HG03066 (cell line): Measurements from ENCODE around the gene KRT32.
"Not testable (repeated sequence)": the region's sequence is repeated elsewhere in the genome, so short reads cannot be mapped to it uniquely, and the experiment has no call there.

Source experiments
- ATAC-seq: cut with Tn5 transposase; IDR thresholded peaks from one replicate; pipeline ENCODE4 v1.9.1; 2021; ENCODE audit warnings: low read depth; ENCODE audit not compliant: unreplicated experiment

Gene KRT32

GRCh38 chr17:41434005-41434404 lies 33.2 kb downstream of the KRT32 start:
- ATAC-seq = no peak

DNA sequence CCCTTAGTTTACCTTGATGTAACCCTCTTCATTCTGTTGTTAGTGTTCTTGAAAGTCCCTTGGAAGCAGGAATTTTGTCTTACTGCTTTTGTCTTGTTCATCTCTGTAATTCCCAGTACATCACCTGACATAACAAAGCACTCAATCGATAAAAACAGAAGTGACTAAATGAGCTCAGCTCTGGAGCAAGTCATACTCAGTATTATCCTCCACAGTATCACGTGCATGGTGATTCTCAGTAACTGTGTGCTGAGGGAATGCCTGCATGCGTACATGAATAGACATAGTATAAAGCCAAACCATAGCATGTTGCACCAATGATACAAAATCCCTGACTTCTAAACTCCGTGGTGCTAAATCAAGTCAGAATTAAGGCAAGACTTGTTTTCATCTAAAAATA lies 33.6 kb downstream of the KRT32 start:
- ATAC-seq = no peak

DNA sequence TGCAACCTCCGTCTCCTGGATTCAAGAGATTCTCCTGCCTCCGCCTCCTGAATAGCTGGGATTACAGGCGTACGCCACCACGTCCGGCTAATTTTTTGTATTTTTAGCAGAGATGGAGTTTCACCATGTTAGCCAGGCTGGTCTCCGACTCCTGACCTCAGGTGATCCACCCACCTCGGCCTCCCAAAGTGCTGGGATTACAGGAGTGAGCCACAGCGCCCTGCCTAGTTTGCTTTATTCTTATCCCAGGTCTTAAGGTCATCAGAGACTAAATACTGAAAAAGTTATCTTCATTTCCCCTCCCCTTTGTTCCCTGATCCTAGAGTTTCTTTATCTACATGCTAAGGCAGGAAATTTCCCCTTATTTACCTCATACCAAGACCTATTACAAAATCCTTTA lies 36.8 kb downstream of the KRT32 start:
- not testable (repeated sequence) for ATAC-seq

DNA sequence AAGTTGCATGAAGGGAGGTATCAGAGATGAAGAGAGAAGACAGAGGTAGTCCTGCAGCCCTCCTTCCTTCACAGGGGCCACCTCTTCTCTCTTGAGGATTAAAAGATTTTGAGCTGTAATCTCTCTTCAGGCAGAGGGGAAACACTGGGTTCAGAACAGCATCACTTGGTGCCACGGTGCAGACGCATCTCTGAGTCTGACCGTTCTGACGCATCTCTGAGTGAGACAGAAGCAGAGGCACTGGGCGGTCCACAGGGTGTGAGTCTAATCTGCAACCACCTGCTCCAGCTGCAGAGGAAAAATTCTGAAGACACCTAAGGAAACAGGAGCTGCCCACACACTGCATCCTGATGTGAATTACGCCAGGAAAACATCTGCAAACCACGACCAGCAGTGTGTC lies 37.5 kb downstream of the KRT32 start:
- no peak for ATAC-seq

- ATAC-seq = no peak
Observed at GRCh38 chr17:41428591-41429291, 38.4 kb downstream of the KRT32 start.

GRCh38 chr17:41424111-41424635 lies 43.0 kb downstream of the KRT32 start, which contains the start of gene KRT37:
Gene KRT37 (minus strand): TSS chr17:41424585. CDS start chr17:41424523, 62 bp downstream.
- no peak for ATAC-seq

GRCh38 chr17:41422586-41422985 lies 44.6 kb downstream of the KRT32 start:
- not testable (repeated sequence) for ATAC-seq

- no peak for ATAC-seq
Observed at GRCh38 chr17:41421617-41422016, 45.6 kb downstream of the KRT32 start.

DNA sequence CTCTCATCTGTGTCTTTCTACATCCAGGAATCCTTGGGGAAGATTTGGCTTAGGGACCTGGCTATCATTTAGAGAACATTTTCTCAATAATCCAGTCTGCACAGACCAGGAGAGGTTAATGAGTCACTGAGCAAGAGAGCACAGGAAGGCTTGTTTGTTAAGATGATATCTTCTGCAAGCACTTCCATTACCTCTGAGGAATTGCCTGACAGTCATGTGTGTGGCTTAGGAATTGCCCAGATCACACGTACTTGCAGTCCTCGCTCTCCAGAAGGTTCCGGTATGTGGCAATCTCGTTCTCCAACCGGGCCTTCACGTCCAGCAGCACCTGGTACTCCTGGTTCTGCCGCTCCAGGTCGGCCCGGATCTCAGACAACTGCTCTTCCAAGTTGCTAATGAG lies 46.1 kb downstream of the KRT32 start:
- no peak for ATAC-seq

DNA sequence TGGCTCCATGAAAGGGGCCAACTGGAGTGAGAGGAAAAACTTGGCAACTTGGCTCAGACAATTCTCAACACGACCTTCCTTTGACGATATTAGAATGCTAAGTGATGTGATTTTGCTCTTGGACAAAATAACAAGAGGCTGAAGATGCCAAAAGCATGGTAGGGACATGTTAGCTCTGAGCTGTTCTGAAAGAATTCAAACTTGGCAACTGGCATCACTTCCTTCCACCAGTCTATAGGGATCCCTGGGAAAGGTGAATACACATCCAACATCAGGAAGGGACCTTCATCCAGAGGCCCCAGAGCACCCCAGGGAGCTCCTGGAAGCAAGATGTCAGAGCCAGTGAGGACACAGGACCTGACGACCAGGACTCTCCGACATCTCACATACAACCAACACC lies 47.1 kb downstream of the KRT32 start:
- ATAC-seq = no peak

GRCh38 chr17:41419716-41420115 lies 47.5 kb downstream of the KRT32 start:
- ATAC-seq = no peak

- ATAC-seq = no peak
Observed at GRCh38 chr17:41418116-41418860, 48.9 kb downstream of the KRT32 start.

GRCh38 chr17:41417576-41418015 lies 49.6 kb downstream of the KRT32 start:
- no peak for ATAC-seq

DNA sequence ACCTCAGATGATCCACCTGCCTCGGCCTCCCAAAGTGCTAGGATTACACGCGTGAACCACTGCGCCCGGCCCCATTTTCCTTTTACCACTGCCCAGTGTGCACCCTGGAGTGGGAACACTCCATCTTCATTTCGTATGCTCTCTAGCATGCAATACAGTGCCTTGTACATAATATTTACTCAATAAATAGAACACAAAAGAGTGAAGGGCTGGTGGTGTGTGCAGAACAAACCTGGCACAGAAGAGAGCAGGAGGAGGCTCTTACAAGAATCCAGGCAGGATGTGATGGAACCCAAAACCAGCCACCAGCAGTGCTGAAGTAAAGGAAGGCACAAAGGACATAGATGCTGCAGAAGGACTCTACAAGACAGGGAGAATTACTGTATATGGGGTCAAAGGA lies 50.1 kb downstream of the KRT32 start:
- no peak for ATAC-seq

DNA sequence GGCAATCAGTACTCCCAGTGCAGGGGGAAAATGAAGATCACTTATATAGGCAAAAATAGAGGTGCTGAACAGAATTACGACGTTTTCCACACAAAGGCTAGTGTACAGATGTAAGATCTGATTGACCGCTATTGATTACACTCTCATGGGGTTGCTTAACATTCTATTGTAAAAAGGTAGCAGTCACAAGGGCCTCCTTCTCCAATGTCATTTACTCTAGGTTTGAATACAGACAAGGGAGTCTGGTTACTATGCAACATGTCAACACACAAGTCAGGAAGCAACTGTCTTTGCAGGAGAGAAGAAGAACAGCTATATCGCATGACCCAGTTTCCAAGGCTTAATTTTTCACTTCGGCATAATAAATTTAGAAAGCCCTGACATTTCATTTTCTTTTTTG lies 50.7 kb downstream of the KRT32 start:
- no peak for ATAC-seq

GRCh38 chr17:41415833-41416335 lies 51.3 kb downstream of the KRT32 start:
- ATAC-seq = no peak

DNA sequence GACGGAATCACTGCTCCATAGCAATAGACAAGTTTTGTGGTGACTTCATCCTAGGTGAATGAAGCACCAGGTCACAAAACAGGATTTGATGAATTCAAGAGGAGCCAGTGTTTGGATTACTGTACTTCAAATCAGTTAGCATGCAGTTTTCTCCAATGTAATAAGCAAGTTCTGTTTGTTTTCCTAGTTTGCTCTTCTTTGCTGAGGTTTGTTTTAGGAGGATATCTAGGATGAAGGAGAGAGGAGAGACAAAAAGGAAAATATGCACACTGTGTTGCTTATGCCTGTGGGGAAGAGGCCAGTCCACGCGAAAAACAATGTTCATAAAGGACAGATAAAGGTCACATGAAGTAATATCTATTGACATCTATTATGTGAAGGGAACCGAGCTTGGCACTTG lies 51.8 kb downstream of the KRT32 start:
- no peak for ATAC-seq

DNA sequence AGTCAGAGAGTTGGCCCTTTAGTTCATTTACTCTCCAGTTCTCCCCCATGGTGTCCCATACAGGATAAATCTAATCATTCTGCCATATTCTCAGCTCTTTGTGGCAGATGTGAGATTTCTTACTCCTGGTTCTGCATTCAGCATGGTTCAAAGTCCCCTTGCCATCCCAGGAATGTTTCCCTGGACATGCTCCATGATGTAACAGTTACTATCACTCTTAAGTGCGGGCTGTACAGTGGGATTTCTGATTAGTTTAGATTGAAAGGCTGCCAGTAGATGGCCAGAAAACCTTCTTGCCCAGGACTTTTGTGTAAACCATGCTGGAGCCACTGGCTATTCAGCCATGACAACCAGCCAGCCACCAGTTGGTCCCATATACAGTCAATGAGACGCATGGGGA lies 53.2 kb downstream of the KRT32 start:
- no peak for ATAC-seq

DNA sequence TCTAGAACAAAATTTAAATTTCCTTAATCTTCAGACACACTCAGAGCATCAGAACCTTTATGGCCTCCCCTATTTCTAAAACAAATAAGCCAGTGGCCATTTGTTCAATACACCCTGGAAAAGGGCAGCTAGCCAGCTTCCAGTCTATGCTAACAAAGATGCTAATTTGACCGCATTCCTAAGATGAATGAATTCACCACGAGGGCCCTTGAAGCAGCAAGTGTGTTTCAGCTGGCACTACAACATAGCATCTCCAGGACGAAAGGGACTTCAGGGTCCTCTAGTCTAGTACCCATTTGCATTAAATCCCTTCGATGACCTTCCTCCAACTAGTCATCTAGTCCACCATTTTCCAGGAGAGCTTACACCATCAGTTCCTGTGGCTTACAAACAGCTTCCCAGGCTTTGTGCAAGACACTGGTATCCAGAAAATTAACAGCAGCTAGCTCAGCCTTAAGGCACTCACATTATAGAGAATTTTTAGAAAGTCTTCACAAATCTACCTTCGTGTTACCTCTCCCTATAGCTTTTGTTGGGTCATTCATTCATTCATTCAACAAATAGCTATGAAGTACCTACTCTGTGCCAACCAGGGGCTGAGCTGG lies 53.7 kb downstream of the KRT32 start:
- ATAC-seq = no peak

DNA sequence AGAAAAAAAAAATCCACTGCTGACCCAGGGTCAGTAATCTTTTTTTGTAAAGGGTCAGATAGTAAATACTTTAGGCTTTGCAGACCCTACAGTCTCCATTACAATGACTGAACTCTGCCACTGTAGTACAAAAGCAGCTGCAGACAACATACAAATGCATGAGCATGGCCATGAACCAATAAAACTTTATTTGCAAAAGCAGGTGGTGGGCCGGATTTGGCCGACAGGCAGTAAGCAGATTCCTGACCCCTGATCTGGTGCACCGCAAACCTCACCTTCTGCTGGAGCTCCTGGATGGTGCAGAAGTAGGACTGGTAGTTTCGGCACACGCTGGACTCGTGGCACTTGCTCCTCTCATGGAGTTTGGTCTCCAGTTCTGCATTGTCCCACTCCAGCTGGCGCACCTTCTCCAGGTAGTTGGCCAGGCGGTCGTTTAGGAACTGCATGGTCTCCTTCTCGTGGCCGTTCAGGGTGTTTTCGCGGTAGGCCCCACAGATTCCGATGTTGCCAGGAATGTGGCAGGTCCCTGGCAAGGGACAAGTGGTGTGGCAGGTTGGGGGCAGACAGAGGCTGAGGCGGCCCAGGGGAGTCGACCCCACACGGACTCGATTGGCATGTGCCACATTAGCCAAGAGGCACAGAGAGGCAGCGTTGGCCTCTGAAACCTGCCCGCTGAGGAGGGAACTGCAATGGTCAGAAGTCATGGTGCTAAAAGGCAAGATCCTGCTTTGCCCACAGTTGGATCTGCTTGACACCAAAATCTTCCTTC lies 55.9 kb downstream of the KRT32 start:
- ATAC-seq = no peak
